Spleen (tissue), 11 donors: Measurements from ENCODE around the gene CHST12. TPM values are rescaled to one million over a fixed set of nuclear protein-coding genes. Genes with fewer than 3 reads are reported as not detected.

ENCODE experiments used
- DNase-seq: peaks from one replicate; pipeline ENCODE4 v3.0.0-alpha.2; 2020
- H3K27ac ChIP-seq, 8 donors: fragments of 200-600 bp; sonication (generic) in 7 of 8; 1 replicate in 4 of 8; 2 replicates in 4 of 8; pipeline versions ENCODE4 v1.5.0 to v1.8.0; 2016 to 2021; ENCODE audit warnings: inconsistent platforms in 4 of 8, mild to moderate bottlenecking in 4 of 8, moderate library complexity in 1 of 8
- H3K27me3 ChIP-seq, 7 donors: fragments of 200-600 bp; sonication (generic) in 6 of 7; replicated peaks in 1 of 7; 1 replicate in 4 of 7; 2 replicates in 3 of 7; pipeline versions ENCODE4 v1.5.0 to v1.8.0; 2016 to 2021; ENCODE audit warnings: inconsistent platforms in 3 of 7, mild to moderate bottlenecking in 1 of 7
- H3K36me3 ChIP-seq, 6 donors: fragments of 200-600 bp; sonication (generic) in 5 of 6; 1 replicate in 4 of 6; 2 replicates in 2 of 6; pipeline versions ENCODE4 v1.5.0 to v1.8.0; 2016 to 2021; ENCODE audit warnings: inconsistent platforms in 2 of 6
- H3K4me1 ChIP-seq, 6 donors: fragments of 200-600 bp; sonication (generic) in 5 of 6; 1 replicate in 3 of 6; 2 replicates in 3 of 6; pipeline versions ENCODE4 v1.5.0 to v1.8.0; 2016 to 2021; ENCODE audit warnings: inconsistent platforms in 3 of 6
- H3K4me3 ChIP-seq, 8 donors: fragments of 200-600 bp; sonication (generic) in 7 of 8; 1 replicate in 4 of 8; 2 replicates in 4 of 8; pipeline versions ENCODE4 v1.5.0 to v1.8.0; 2016 to 2021; ENCODE audit warnings: inconsistent platforms in 4 of 8, mild to moderate bottlenecking in 4 of 8, moderate library complexity in 2 of 8
- H3K9me3 ChIP-seq, 8 donors: fragments of 200-600 bp; sonication (generic) in 7 of 8; 1 replicate in 4 of 8; 2 replicates in 4 of 8; pipeline versions ENCODE4 v1.5.0 to v1.8.0; 2016 to 2021; ENCODE audit warnings: inconsistent platforms in 4 of 8
- POLR2A ChIP-seq, 3 donors: fragments of 450-650 bp; IDR thresholded peaks; one replicate each; pipeline ENCODE4 v1.5.1; 2017; ENCODE audit warnings: antibody characterized with exemption in 3 of 3, mild to moderate bottlenecking in 1 of 3
- POLR2AphosphoS5 ChIP-seq, 3 donors: sonication (generic); formaldehyde crosslinking; IDR thresholded peaks; one replicate each; pipeline ENCODE4 v1.5.1; 2017; ENCODE audit warnings: antibody characterized with exemption in 3 of 3
- WGBS, 5 donors: extraction: QIAGEN DNeasy Blood & Tissue Kit in 3 of 5; methylation state at CpG; one replicate each; pipeline versions ENCODE4 v1.1.5 to v1.1.7; 2013 to 2018; 5-methylcytosine and 5-hydroxymethylcytosine counted together
- intact Hi-C: fragments of 100-400 bp; cut with DNase I; formaldehyde crosslinking; loops from one replicate; pipeline ENCODE4 v1.15.0; 2023; ENCODE audit warnings: low total_unique reads
- polyA plus RNA-seq, 3 donors: library from polyadenylated mRNA; stranded (reverse); fragments of 200-250 nt; gene quantifications; one replicate each; pipeline ENCODE4 v1.2.1, GENCODE V29; 2013
- total RNA-seq, 7 donors: library from RNA; depleted of rRNA in 3 of 7; stranded (reverse); fragments of >200 nt in 3 of 7; fragmentation: NEBNext Ultra II Directional in 4 of 7; extraction: Animal tissue kit (Norgen Biotek cat#: 25700) in 4 of 7; gene quantifications; one replicate each; pipeline versions ENCODE4 v1.1.0 to v1.2.1, GENCODE V29; 2016 to 2021
- TF ChIP-seq, protein P1 (sequence below), 11 experiments: fragments of 200-600 bp in 7 of 11; fragments of 450-650 bp in 4 of 11; sonication (generic) in 4 of 11; IDR thresholded peaks in 8 of 11; conservative IDR thresholded peaks in 3 of 11; 1 replicate in 7 of 11; 2 replicates in 4 of 11; pipeline versions ENCODE4 v1.4.0 to v1.8.0; 2016 to 2021; ENCODE audit warnings: antibody characterized with exemption in 11 of 11, inconsistent platforms in 4 of 11, mild to moderate bottlenecking in 1 of 11
- donor health status: healthy with polysubstance abuse.
- donor health status: DM: no; HTN: no; CAD: no; lungs with moderate emphysema.
- donor health status: DM: no; HTN: no; CAD: no.
- donor health status: Bipolar disorder and iron deficiency.
- donor health status: healthy.
- donor health status: DM: no; HTN: no; CAD: no.
- donor health status: DM: yes; HTN: yes; CAD: no.

CHST12 gene
- total and polyA plus RNA-seq, 10 donors, result 7.7 to 51.4 (median 31.6) TPM

DNA sequence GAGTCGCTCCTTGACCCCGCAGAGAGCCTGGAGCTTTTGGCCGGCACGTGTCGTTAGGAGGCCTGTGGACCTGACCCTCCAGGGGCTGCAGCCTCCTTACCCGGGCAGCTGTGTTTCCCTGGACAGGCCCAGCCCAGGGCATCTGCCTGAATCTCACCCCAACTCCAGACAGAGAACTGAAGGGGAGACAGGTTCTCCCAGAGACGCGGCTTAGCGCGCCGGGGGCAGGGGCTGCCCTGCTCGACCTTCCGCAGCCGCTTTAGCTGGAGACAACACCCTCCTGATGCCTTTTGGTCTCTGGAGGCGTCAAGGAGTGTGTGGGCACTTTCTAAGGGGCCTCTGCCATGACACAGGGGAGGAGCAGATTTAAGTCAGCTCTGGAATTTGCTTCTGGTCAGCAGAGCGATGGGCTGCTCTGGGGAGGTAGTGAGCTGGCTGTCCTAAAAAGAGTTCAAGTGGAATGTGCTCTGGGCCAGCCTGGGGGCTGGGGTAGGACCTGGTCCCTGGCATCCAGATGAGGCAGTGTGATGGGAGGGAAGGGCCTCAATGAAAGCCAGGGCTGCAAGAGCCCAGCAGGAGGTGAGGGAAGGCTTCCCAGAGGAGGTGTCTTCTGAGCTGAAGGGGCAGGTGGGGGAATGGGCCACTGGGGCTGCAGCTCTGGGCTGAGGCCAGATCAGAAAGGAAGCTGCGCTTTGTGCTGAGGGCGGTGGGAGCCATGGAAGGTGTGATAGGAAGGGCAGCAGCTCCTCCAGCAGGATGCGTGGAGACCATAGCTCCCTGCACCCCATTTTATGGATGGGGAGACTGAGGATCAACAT, 67.0 kb downstream of the CHST12 start:
- Histone ChIP-seq H3K27ac (no peak overlapping the region), H3K27me3 (peaks cover 0 to 41% (median 0%) of the 10 kb centered on the region in 7 donors), H3K9me3 (no peaks in the 10 kb centered on the region), H3K36me3 (no peaks in the 10 kb centered on the region), H3K4me3 (no peak overlapping the region), H3K4me1 (peaks cover 0 to 31% (median 11%) of the 10 kb centered on the region in 6 donors)
- WGBS, 5 donors, result 85 to 91% (median 86%) methylated on average over 12 to 19 of the region's 19 CpGs
- intact Hi-C loops, result loop anchor here (10.0 kb wide), 2 partner anchors 104 to 214 kb away; partner anchors contain the start of gene AMZ1
- TF ChIP-seq POLR2AphosphoS5 (IDR thresholded peaks at IDR 0.05) (no peak), POLR2A (IDR thresholded peaks at IDR 0.05) (no peak)
- TF ChIP-seq, protein P1, sequence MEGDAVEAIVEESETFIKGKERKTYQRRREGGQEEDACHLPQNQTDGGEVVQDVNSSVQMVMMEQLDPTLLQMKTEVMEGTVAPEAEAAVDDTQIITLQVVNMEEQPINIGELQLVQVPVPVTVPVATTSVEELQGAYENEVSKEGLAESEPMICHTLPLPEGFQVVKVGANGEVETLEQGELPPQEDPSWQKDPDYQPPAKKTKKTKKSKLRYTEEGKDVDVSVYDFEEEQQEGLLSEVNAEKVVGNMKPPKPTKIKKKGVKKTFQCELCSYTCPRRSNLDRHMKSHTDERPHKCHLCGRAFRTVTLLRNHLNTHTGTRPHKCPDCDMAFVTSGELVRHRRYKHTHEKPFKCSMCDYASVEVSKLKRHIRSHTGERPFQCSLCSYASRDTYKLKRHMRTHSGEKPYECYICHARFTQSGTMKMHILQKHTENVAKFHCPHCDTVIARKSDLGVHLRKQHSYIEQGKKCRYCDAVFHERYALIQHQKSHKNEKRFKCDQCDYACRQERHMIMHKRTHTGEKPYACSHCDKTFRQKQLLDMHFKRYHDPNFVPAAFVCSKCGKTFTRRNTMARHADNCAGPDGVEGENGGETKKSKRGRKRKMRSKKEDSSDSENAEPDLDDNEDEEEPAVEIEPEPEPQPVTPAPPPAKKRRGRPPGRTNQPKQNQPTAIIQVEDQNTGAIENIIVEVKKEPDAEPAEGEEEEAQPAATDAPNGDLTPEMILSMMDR (IDR thresholded peaks at IDR 0.05 in 8 of 11, conservative IDR thresholded peaks at IDR 0.05 in 3 of 11), result no peak
- DNase-seq, result no peak

DNA sequence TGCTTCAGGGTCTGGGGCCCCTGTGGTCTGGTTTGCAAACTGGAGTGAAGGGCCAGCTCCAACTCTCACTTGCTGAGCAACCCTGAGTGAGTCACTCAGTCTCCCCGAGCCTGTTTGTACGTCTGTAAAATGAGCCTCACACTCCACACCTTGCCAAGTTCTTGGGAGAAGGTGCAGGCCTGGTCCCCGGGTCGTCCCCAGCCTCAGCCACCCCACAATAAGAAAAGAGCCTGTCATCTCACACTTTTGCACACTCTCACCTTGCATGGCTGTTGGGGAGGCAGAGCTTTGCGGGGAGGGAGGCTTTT, 67.6 kb downstream of the CHST12 start:
- H3K9me3 ChIP-seq, result no peaks in the 10 kb centered on the region
- WGBS, 5 donors, result 59 to 73% (median 61%) methylated on average over 4 to 5 of the region's 5 CpGs
- no peak overlapping the region for H3K4me3 ChIP-seq
- no peak for TF ChIP-seq POLR2A (IDR thresholded peaks at IDR 0.05)
- TF ChIP-seq, protein P1 (IDR thresholded peaks at IDR 0.05 in 8 of 11, conservative IDR thresholded peaks at IDR 0.05 in 3 of 11), result no peak
- no peak for TF ChIP-seq POLR2AphosphoS5 (IDR thresholded peaks at IDR 0.05)
- H3K36me3 ChIP-seq, result no peaks in the 10 kb centered on the region
- intact Hi-C loops, result loop anchor here (10.0 kb wide), 2 partner anchors 104 to 214 kb away; partner anchors contain the start of gene AMZ1
- H3K27ac ChIP-seq, result no peak overlapping the region
- H3K27me3 ChIP-seq, result peaks cover 0 to 46% (median 0%) of the 10 kb centered on the region in 7 donors
- no peak for DNase-seq
- H3K4me1 ChIP-seq, result peaks cover 0 to 31% (median 11%) of the 10 kb centered on the region in 6 donors

DNA sequence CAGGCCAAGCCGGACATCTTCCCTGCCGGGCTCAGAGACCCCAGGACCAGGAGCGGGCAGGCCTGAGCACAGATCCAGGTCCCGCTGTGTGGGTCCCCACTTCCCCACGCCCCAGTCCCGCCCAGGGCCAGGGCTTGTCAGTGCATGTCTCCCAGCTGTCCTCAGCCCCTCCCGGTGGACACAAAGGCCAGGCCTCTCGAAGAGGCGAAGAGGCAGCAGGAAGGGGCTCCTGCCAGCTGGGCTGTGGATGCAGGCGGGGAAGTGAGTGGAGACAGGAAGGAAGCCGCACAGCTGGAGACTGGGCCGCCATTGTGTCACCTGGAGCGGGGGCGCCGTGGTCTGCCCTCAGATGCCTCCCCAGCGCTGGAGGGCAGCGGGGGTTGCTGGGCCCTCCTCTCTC, 68.0 kb downstream of the CHST12 start:
- H3K4me3 ChIP-seq, result no peak overlapping the region
- peaks cover 0 to 31% (median 11%) of the 10 kb centered on the region in 6 donors for H3K4me1 ChIP-seq
- no peaks in the 10 kb centered on the region for H3K9me3 ChIP-seq
- H3K36me3 ChIP-seq, result no peaks in the 10 kb centered on the region
- intact Hi-C loops, result loop anchor here (10.0 kb wide), 2 partner anchors 103 to 213 kb away; partner anchors contain the start of gene AMZ1
- no peak for DNase-seq
- peak in 2 of 3 donors; percentile 57 to 59 for TF ChIP-seq POLR2AphosphoS5 (IDR thresholded peaks at IDR 0.05)
- TF ChIP-seq, protein P1 (IDR thresholded peaks at IDR 0.05 in 8 of 11, conservative IDR thresholded peaks at IDR 0.05 in 3 of 11), result no peak
- H3K27ac ChIP-seq, result no peak overlapping the region
- 3 to 19% (median 15%) methylated on average over 7 to 17 of the region's 17 CpGs for WGBS, 5 donors
- peaks cover 0 to 48% (median 0%) of the 10 kb centered on the region in 7 donors for H3K27me3 ChIP-seq

DNA sequence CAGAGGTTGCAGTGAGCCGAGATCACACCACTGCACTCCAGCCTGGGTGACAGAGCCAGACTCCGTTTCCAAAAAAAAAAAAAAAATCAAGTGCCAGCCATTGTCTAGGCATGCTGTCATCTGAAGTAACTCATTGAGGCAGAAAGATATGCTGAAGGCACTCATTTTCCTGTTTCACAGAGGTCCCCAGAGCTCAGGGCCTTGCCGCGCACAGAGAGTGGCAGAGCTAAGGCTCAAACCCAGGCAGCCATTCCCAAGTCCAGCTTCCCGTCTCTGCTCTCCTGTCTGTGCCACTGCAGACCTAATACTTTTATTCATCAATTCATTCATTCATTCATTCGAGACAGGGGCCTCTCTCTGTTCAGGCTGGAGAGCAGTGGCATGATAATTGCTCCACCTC, 69.3 kb downstream of the CHST12 start:
- DNase-seq, result no peak
- TF ChIP-seq POLR2AphosphoS5 (IDR thresholded peaks at IDR 0.05) (no peak), POLR2A (IDR thresholded peaks at IDR 0.05) (no peak)
- TF ChIP-seq, protein P1 (IDR thresholded peaks at IDR 0.05 in 8 of 11, conservative IDR thresholded peaks at IDR 0.05 in 3 of 11), result no peak
- 77 to 91% (median 89%) methylated on average over 6 of the region's 6 CpGs for WGBS, 5 donors
- no peaks in the 10 kb centered on the region for H3K9me3 ChIP-seq
- intact Hi-C loops, result loop anchor here (10.0 kb wide), 2 partner anchors 102 to 212 kb away; partner anchors contain the start of gene AMZ1
- no peaks in the 10 kb centered on the region for H3K36me3 ChIP-seq
- H3K4me3 ChIP-seq, result no peak overlapping the region
- peaks cover 0 to 56% (median 0%) of the 10 kb centered on the region in 7 donors for H3K27me3 ChIP-seq
- H3K27ac ChIP-seq, result no peak overlapping the region
- H3K4me1 ChIP-seq, result peaks cover 7 to 43% (median 20%) of the 10 kb centered on the region in 6 donors
